Small intestine (tissue), 7 donors: ENCODE data around the gene DTD1. TPM values are rescaled to one million over a fixed set of nuclear protein-coding genes. Genes with fewer than 3 reads are reported as not detected.

Experiments
- DNase-seq, 2 donors: peaks; one replicate each; pipeline versions ENCODE4 v3.0.0 to v3.0.0-alpha.2; 2013
- FAIRE-seq: peaks from 2 replicates; lab custom pipeline; 2012; peaks lifted over from hg19 to GRCh38; lab: Jason Lieb, UNC
- H3K27ac ChIP-seq, 3 donors: one replicate each; pipeline ENCODE4 v1.5.1; 2013; ENCODE audit warnings: low read length in 2 of 3, mild to moderate bottlenecking in 2 of 3, control low read depth in 1 of 3, inconsistent platforms in 1 of 3, low read depth in 1 of 3, moderate library complexity in 1 of 3
- H3K27me3 ChIP-seq, 3 donors: one replicate each; pipeline ENCODE4 v1.6.1; 2013; ENCODE audit warnings: low read length in 3 of 3, inconsistent platforms in 1 of 3; ENCODE audit not compliant: control insufficient read depth in 3 of 3, insufficient read depth in 3 of 3
- H3K36me3 ChIP-seq, 3 donors: one replicate each; pipeline ENCODE4 v1.6.1; 2013; ENCODE audit warnings: low read length in 3 of 3, inconsistent platforms in 1 of 3, low read depth in 1 of 3, mild to moderate bottlenecking in 1 of 3, moderate library complexity in 1 of 3; ENCODE audit not compliant: control insufficient read depth in 3 of 3, insufficient read depth in 2 of 3
- H3K4me1 ChIP-seq, 3 donors: one replicate each; pipeline ENCODE4 v1.6.1; 2013; ENCODE audit warnings: low read length in 2 of 3, inconsistent platforms in 1 of 3, low read depth in 1 of 3, mild to moderate bottlenecking in 1 of 3, moderate library complexity in 1 of 3; ENCODE audit not compliant: control insufficient read depth in 3 of 3, insufficient read depth in 2 of 3
- H3K4me3 ChIP-seq, 3 donors: one replicate each; pipeline ENCODE4 v1.5.1; 2013; ENCODE audit warnings: low read length in 3 of 3, control low read depth in 1 of 3, inconsistent platforms in 1 of 3, low read depth in 1 of 3, mild to moderate bottlenecking in 1 of 3, moderate library complexity in 1 of 3
- H3K9me3 ChIP-seq, 2 donors: one replicate each; pipeline ENCODE4 v1.6.1; 2013; ENCODE audit warnings: low read depth in 1 of 2, low read length in 1 of 2; ENCODE audit not compliant: control insufficient read depth in 2 of 2, insufficient read depth in 1 of 2
- WGBS, 3 donors: extraction: QIAGEN DNeasy Blood & Tissue Kit; methylation state at CpG; one replicate each; pipeline ENCODE4 v1.1.7; 2013; 5-methylcytosine and 5-hydroxymethylcytosine counted together
- polyA plus RNA-seq, 4 donors: library from polyadenylated mRNA; stranded (reverse) in 3 of 4; unstranded in 1 of 4; fragments of 200-250 nt in 3 of 4; fragments of 120-200 nt in 1 of 4; gene quantifications; one replicate each; pipeline versions ENCODE4 v1.2.1 to v1.2.3, GENCODE V29; 2013
- donor health status: healthy with polysubstance abuse.
- donor health status: control.
- donor health status: control.
- donor health status: Bipolar disorder and iron deficiency.
- donor health status: healthy.

DTD1 gene
- polyA plus RNA-seq, 4 donors, result 9.6 to 25.8 (median 16.1) TPM

GRCh38 chr20:18790787-18791186 lies 202.9 kb downstream of the DTD1 start:
- DNase-seq (no peak), FAIRE-seq (no peak)
- Histone ChIP-seq H3K9me3 (peaks cover 0 to 6% of the 10 kb centered on the region in 2 donors), H3K27me3 (peaks cover 0 to 4% (median 4%) of the 10 kb centered on the region in 3 donors), H3K27ac (no peak overlapping the region), H3K36me3 (no peaks in the 10 kb centered on the region), H3K4me1 (peaks cover 0 to 5% (median 3%) of the 10 kb centered on the region in 3 donors), H3K4me3 (no peak overlapping the region)
- 67 to 72% (median 69%) methylated on average over 3 of the region's 3 CpGs for WGBS, 3 donors

GRCh38 chr20:18793625-18794427 lies 206.0 kb downstream of the DTD1 start:
- H3K27ac ChIP-seq, result peak overlapping the region; percentile 83 to 94 (median 84)
- peaks cover 0 to 5% (median 3%) of the 10 kb centered on the region in 3 donors for H3K4me1 ChIP-seq
- peaks cover 0 to 4% (median 1%) of the 10 kb centered on the region in 3 donors for H3K27me3 ChIP-seq
- 4 to 7% (median 5%) methylated on average over 29 of the region's 29 CpGs for WGBS, 3 donors
- peak overlapping the region; percentile 53 to 82 (median 70) for H3K4me3 ChIP-seq
- DNase-seq, result peak; percentile 96
- peak; percentile 5 for FAIRE-seq
- peaks cover 0 to 6% of the 10 kb centered on the region in 2 donors for H3K9me3 ChIP-seq
- no peaks in the 10 kb centered on the region for H3K36me3 ChIP-seq

GRCh38 chr20:18794428-18794787 lies 206.6 kb downstream of the DTD1 start:
- FAIRE-seq (no peak), DNase-seq (no peak)
- 51 to 70% (median 56%) methylated on average over 3 of the region's 3 CpGs for WGBS, 3 donors
- Histone ChIP-seq H3K4me1 (peaks cover 0 to 5% (median 3%) of the 10 kb centered on the region in 3 donors), H3K27ac (peak overlapping the region in 2 of 3 donors; percentile 83 to 94), H3K9me3 (peaks cover 0 to 6% of the 10 kb centered on the region in 2 donors), H3K27me3 (peaks cover 0 to 4% (median 0%) of the 10 kb centered on the region in 3 donors), H3K4me3 (peak overlapping the region; percentile 53 to 82 (median 70)), H3K36me3 (no peaks in the 10 kb centered on the region)

- Histone ChIP-seq H3K27ac (no peak overlapping the region), H3K9me3 (peaks cover 0 to 6% of the 10 kb centered on the region in 2 donors), H3K36me3 (no peaks in the 10 kb centered on the region), H3K4me3 (no peak overlapping the region), H3K4me1 (peaks cover 0 to 5% (median 3%) of the 10 kb centered on the region in 3 donors), H3K27me3 (peaks cover 0 to 4% (median 0%) of the 10 kb centered on the region in 3 donors)
- FAIRE-seq (no peak), DNase-seq (no peak)
- 78 to 94% (median 92%) methylated on average over 4 of the region's 4 CpGs for WGBS, 3 donors
These were observed 207.5 kb downstream of the DTD1 start for GRCh38 chr20:18795366-18795765.

GRCh38 chr20:18796282-18796833 lies 208.5 kb downstream of the DTD1 start:
- DNase-seq (no peak), FAIRE-seq (no peak)

GRCh38 chr20:18801516-18801915 lies 213.7 kb downstream of the DTD1 start:
- Histone ChIP-seq H3K4me3 (no peak overlapping the region), H3K27ac (no peak overlapping the region), H3K36me3 (no peaks in the 10 kb centered on the region), H3K4me1 (no peaks in the 10 kb centered on the region), H3K9me3 (no peaks in the 10 kb centered on the region), H3K27me3 (no peaks in the 10 kb centered on the region)
- no peak for DNase-seq
- no peak for FAIRE-seq
- 83 to 88% (median 87%) methylated on average over 2 of the region's 2 CpGs for WGBS, 3 donors

More at GRCh38 chr20:18796282-18796833, 208.5 kb downstream of the DTD1 start:
- H3K9me3 ChIP-seq, result peaks cover 0 to 6% of the 10 kb centered on the region in 2 donors
- no peak overlapping the region for H3K27ac ChIP-seq
- H3K36me3 ChIP-seq, result no peaks in the 10 kb centered on the region
- H3K27me3 ChIP-seq, result no peaks in the 10 kb centered on the region
- 69 to 85% (median 83%) methylated on average over 2 of the region's 2 CpGs for WGBS, 3 donors
- H3K4me3 ChIP-seq, result no peak overlapping the region
- peaks cover 0 to 5% (median 3%) of the 10 kb centered on the region in 3 donors for H3K4me1 ChIP-seq

- Histone ChIP-seq H3K4me3 (no peak overlapping the region), H3K9me3 (no peaks in the 10 kb centered on the region), H3K4me1 (no peaks in the 10 kb centered on the region), H3K27me3 (no peaks in the 10 kb centered on the region), H3K27ac (no peak overlapping the region), H3K36me3 (no peaks in the 10 kb centered on the region)
- DNase-seq, result no peak
- FAIRE-seq, result no peak
- 66 to 78% (median 71%) methylated on average over 7 of the region's 7 CpGs for WGBS, 3 donors
These were observed 214.3 kb downstream of the DTD1 start for GRCh38 chr20:18802012-18802634.

- no peaks in the 10 kb centered on the region for H3K9me3 ChIP-seq
- no peaks in the 10 kb centered on the region for H3K4me1 ChIP-seq
- FAIRE-seq, result no peak
- H3K4me3 ChIP-seq, result no peak overlapping the region
- H3K27me3 ChIP-seq, result no peaks in the 10 kb centered on the region
- H3K27ac ChIP-seq, result no peak overlapping the region
- no peak for DNase-seq
- H3K36me3 ChIP-seq, result no peaks in the 10 kb centered on the region
- WGBS, 3 donors, result 64 to 78% (median 67%) methylated on average over 4 of the region's 4 CpGs
These were observed 218.0 kb downstream of the DTD1 start for GRCh38 chr20:18805881-18806280.
